Activated CD8-positive, alpha-beta memory T cell treated with anti-CD3 and anti-CD28 coated beads for 48 hours (primary cell): ENCODE results near the gene MISFA.
A peak's percentile ranks its signal among the peaks of the same experiment; 100 is the strongest.
"Not testable (repeated sequence)": the region's sequence is repeated elsewhere in the genome, so short reads cannot be mapped to it uniquely, and the experiment has no call there.

Source experiments
- DNase-seq, 3 experiments: peaks; one replicate each; pipeline ENCODE4 v3.0.0-alpha.2; 2020; ENCODE audit warnings: low read depth in 2 of 3, low spot score in 2 of 3

MISFA gene

DNA sequence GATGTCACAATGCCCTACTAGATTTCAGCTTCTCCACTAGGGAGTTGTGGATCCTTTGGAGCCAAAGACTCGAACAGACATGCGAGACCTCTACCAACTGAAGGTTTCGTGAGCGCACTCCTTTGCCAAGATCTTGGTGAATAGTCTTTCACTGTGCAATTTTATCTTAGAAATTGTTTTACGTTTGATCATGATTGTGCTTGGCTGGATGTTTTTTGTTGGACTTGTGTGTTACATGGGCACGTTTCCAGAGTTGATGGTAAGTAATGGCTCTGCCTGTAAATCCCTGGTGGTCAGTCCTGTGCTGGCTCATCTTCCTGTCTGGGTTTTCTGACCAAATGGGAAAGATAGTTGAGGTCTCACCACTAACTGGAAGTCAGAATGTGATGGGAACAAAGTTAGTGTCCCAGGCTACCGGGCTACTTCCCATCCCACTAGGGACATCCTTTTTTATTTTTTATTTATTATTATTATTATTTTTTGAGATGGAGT is at the start of gene MISFA:
MISFA (plus strand) TSS at position 51 of the 492 bp plus-strand sequence; CDS start at position 191, 140 bp downstream.
- no peak for DNase-seq

DNA sequence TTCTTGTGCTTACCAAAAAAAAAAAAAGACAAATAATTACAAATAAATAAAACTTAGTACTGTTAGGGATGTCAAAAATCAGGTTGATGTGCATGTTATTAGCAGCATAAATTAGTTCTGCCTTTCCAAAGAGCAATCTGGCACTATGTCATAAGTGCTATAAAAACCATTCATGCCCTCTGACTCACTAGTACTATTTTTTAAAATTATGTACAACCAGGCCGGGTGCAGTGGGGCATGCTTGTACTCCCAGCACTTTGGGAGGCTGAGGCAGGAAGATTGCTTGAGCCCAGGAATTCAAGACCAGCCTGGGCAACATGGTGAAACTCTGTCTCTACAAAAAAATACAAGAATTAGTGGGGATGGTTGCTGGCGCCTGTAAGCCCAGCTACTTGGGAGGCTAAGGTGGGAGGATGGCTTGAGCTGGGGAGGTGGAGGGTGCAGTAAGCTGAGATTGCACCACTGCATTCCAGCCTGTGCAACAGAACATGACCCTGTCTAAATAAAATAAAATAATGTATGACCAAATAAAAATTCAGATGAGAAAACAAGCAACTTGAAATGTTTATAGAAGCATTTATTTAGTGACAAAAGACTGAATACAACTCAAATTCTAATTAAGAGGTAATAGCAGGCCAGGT is 36.4 kb upstream of the MISFA start:
- no peak for DNase-seq

DNA sequence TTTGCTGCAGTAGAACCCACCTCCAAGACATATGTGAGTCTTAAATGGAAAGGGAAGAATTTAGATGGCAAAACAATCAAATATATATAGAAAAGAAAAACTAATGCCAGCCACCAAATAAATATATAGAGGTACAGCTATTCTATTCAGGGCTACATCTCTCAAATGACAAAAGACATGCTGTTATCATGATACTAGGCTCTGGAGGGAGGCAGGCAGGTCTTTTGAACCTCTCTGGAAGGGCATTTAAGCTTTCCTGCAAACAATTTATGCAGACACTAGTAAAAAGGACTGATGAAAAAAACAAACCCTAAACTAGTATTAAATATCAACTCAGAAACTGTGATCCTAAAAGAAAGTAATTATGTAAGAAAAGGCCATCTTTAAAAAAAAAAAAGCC is 35.4 kb upstream of the MISFA start:
- DNase-seq: no peak

DNA sequence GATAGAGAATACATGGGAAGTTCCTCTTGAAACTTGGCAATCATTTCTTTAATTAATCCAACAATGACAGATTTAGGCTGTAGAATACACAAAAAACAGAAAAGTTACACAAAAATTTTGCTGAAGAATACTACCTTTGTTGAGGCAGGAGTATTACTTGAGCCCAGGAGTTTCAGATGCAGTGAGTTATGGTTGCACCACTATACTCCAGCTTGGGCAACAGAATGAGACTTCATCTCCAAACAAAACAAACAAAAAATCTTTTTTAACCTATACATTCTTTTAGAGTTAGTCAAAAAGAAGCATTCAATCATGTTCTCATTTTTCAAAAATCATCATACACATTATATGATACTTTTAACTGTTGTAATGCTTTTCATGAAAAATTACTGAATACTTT is 33.2 kb upstream of the MISFA start:
- no peak for DNase-seq

DNA sequence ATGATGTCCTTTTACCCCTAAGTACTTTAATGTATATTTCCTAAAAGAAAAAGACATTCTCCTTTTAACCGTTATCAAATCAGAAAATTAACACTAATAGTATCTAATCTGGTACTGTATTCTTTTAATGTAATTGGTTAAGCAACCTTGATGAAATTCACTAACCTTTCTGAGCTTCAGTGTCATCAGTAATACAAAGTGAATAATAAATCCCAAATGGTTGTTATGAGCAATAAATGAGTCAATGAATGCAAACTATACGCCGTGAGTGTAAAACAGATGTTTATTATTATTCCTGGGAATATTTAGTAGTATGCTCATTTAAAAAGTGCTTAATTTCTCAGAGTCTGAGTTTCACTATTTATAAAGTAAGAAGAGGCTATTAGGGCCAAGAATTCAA is 32.5 kb upstream of the MISFA start:
- no peak for DNase-seq

DNA sequence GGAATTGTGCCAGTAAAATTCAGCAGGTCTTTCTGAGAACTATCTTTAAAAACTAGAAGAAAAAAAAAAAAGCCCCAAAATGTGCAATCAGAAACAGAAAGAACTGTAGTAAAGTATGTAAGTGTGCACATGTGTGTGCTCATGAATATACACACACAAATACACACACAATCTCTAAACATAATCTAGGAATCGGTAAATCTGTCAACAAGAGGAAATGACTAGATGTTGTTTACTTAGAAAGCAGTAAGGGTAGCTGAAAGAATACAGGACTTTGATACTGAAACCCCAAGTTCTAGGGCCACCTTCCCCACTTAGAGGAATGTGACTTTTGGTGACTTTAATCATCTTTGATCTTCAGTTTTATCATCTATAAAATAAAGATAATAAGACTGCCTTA is 24.2 kb upstream of the MISFA start:
- no peak for DNase-seq

DNA sequence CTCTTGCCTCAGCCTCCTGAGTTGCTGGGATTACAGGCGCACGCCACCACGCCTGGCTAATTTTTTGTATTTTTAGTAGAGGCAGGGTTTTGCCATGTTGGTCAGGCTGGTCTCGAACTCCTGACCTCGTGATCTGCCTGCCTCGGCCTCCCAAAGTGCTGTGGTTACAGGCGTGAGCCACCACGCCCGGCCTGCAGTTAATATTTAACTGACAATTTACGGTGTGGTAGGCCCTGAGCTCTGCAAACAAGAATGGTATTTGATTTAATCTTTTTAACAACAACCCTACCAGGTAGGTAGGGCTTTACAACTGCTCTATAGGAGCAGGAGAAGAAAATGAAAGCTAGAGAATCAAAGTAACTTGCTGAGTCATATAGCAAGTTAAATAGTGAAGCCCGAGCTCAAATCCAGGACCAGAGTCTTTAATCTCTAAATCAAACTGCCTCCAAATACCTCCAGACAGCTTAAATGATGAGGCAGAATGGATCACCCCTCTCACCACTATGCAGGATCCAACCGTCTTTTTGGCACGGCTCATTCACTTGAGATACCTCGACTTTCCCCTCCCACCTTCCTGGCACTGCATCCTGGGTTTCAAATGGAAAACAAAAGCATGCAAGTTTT is 20.5 kb upstream of the MISFA start:
- DNase-seq: no peak

DNA sequence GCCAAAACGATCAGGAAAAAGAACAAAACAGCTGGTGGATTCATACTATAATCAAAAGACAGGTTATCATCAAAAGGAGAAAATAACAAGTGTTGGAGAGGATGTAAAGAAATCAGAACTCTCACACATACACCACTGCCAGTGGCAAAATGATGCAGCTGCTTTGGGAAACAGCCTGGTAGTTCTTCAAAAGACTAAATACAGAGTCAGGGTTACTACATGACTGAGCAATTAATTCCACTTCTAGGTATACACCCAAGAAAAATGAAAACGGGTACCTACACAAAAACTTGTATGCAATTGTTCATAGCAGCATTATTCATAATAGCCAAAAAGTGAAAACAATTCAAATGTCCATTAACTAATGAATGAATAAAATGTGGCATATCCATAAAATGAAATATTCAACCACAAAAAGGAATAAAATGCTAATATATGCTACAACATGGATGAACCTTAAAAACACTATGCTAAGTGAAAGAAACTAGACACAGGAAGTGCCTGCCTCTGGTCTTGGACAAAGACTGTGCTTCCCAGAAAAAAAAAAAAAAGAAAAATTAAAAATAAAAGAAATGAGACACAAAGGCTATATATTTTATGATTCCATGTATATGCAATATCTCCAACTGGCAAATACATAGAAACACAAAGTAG is 19.3 kb upstream of the MISFA start:
- DNase-seq: no peak

DNA sequence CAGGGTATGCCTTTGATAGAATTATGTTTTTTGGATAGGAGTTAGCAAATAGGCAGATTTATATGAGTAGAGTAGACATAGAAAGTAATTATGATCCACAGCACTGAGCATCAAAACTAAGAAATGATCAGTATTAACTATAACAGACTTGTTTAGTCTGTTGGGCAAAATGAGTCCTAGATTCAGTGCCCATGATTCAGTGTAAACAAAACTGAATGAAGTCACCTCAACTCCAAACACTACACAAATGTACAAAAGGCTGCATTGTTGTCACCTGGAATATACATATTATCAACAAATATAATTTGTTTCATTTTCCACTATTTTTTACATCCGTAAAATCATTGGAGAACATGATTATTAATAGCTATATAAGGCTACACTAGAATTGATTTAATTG is 17.8 kb upstream of the MISFA start:
- no peak for DNase-seq

DNA sequence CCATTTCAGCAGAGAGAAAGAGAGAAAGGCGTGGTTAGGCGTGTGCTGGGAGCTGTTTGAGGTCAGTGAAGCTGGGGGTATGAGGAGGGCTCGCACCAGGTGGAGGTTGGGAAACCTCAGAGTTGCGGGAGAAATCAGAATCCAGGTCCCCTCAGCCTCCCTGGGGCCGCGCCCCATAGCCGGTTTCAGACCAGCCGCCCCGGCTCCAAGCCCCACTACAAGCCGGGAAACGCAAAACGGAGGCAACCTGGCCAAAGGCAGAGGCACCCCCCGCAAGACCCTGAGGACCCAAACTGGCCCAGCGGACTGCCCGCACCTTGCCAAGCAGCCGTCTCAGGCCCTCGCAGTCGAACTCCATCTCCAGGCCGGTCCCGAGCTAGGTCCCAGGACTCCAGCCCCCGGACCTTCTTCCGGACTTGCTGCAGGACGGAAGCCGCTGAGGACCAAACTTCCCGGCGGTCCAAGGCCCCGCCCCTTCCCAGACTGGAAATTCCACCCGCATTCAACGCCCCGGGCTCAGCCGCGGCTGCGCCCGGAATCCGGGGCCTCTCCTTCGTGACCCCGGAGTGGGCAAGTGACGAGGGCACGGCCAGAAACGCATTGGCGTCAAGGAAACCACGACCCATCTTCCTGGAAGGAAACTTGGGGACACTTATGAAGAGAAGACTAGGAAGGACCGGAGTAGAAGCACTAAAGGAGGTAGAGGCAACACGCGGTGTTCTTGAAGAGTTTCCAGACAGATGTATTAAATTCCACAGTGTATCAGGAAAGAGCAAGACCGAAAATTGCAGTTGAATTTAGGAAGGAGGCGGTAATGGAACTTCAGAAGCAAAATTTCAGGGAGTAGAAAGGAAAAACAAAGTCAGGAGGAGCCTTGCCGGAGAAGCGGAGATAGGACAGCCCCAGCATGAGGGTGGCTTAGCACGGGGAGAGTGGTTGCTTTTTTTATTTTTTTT is 11.0 kb upstream of the MISFA start, which contains the start of gene UEVLD:
UEVLD (minus strand) TSS at position 438 of the 956 bp plus-strand sequence; CDS start at position 358, 80 bp downstream.
- peak; percentile 38 to 59 (median 53) for DNase-seq

DNA sequence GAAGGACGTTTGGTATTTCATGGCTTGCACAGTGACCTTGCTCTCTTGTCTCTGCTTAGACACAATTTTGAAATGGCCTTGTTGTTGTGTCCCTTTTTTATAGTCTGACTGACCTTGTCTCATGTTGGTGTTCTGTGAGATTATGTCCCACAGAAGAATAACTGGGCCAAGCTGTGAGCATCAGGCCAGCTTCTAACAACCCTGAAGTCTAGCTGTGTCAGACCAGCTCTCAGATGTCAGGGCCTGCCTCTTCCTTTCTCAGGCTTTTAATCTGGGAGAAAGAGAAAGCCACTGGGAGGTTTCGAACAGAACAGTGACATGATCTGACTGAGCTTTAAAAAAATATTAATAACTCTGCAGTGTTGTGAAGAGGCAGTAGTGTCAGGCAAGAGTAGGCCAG is 9.0 kb upstream of the MISFA start:
- DNase-seq: no peak

DNA sequence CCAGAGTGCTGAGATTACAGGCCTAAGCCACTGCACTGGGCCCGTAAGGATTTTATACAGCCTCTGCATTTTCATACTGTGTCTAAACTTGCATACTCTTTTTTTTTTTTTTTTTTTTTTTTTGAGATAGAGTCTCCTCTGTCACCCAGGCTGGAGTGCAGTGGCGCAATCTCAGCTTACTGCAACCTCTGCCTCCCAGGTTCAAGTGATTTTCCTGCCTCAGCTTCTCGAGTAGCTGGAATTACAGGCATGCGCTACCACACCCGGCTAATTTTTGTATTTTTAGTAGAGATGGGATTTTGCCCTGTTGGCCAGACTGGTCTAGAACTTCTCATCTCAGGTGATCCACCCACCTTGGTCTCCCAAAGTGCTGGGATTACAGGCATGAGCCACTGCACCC is 5.5 kb upstream of the MISFA start:
- not testable (repeated sequence) for DNase-seq

DNA sequence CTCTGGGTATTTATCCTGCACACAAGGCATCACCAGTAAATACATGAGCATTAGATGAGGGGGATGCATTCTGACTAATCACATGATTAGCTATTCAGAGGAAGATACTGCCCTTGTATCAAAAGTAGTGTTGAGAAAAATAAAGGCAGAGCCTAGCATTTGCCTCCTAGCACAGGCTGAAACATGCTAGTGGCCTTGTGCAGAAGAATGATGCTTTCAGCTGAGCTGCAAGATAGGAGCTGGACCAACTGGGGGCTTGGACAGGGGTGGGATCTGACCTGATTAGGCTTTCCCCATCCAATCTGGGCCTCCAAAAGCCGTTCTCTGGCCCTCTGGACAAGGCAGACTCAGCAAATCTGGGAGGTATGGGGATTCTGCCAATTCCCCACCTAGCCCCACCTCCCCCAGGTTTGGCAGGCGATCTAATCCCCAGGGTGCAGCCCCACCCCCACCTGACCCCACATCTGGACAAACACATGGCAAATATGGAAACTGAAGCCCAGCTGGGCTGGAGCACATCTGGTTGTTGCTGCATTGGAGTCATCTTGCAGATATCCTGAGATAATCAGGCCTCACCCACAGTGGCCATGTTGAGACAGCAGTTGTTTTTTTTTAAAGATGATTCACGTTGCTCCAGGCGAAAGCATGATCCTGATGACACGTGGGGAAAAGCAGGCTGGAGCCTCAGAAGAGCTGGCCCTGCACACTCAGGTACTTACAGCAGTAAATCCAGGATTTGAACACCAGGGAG is 4.4 kb upstream of the MISFA start:
- DNase-seq: no peak

DNA sequence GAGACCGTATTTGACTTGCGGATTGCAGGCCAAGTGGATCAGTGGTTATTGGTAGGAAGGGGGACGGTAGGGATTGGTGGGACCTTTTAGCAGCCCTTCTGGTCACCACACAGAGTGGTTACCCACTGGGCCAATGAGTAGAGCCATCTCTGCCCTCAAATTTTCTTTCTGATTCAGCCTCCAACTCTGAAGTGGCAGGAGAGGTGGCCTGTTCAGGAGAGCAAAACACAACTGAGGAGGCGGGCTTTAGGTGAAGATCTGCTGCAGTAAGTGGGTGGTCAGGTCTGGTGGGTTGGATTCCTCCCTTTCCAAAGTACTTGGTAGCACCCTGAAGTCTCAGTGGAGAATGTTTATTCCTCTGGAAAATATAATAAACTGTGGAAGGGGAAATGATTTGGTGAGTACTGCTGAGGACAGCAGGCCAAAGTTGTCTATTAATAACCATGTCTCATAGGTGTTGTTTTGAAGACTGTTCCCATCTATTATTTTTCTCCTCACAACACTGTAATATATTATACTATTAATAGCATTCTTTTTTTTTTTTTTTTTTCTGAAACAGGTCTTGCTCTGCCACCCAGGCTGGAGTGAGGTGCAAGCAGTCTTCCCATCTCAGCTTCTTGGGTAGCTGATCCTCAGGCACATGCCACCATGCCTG is 1.5 kb downstream of the MISFA start:
- no peak for DNase-seq

DNA sequence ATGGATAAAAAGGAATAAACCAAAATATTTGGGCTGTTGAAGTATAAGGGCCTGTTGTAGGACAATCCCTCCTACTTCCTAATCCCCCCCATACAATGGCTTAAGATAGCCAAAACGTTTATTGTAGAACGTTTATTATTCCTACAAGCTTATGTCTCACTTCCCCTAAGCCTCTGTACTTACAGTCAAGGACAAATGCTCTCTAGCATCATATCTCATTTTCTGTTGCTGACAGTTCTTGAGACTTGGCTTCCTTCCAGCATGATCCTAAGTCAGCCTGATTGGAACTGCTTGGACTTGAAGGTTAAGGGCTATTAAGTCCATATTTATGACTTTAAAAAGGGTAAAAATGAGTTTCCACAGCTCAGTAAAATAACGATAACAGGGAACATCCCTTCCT is 8.8 kb downstream of the MISFA start:
- DNase-seq: no peak

DNA sequence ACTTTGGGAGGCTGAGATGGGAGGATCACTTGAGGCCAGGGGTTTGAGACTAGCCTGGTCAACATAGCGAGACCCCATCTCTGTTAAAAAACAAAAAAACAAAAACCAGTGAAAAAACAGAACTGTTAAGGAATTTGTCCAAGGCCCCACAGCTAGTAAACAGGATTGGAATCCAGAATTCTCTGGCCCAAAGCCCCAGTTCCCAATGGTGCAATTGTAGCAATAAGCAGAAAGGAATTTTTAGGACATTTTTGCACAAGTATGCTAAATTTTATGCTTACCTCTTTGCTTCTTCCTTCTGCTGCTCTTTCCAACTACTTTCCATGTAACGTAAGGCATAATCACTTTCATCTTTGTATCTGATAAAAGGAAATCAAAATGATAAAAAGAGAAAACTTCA is 11.6 kb downstream of the MISFA start:
- DNase-seq: no peak

DNA sequence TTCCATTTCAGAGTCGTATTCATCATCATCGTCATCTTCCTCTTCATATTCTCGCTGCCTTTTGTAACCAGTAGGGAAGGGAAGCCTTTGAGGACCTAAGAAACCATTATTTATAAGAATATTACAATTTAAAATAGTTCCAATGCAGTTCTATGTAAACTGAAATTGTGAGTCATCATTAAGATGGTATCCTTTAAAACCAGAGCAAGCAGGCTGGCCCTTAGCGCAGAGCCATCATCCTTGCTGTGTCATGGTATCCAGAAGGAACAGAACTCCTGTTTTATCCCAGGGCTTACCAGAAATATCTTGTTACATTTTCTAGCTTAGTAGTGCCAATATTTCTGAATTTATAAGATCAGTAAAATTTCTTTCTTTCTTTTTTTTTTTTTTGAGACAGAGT is 12.8 kb downstream of the MISFA start:
- DNase-seq: no peak

DNA sequence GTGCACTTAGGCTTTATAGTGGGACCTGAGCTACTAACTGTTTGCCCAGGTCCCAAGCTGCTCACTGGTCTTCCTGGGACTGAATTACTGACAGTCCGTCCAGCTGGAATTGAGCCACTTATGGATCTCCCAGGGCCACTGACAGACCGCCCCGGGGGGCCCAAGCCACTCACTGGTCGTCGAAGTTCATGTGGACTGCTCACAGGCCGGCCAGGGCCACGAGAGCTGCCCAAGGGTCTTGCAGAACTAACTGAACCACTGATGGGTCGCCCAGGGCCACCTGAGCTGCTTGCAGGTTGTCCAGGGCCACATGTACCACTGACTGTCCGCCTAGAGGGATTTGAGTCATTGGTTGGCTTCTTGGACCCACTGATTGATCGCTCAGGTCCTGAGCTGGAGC is 15.1 kb downstream of the MISFA start:
- DNase-seq: no peak

DNA sequence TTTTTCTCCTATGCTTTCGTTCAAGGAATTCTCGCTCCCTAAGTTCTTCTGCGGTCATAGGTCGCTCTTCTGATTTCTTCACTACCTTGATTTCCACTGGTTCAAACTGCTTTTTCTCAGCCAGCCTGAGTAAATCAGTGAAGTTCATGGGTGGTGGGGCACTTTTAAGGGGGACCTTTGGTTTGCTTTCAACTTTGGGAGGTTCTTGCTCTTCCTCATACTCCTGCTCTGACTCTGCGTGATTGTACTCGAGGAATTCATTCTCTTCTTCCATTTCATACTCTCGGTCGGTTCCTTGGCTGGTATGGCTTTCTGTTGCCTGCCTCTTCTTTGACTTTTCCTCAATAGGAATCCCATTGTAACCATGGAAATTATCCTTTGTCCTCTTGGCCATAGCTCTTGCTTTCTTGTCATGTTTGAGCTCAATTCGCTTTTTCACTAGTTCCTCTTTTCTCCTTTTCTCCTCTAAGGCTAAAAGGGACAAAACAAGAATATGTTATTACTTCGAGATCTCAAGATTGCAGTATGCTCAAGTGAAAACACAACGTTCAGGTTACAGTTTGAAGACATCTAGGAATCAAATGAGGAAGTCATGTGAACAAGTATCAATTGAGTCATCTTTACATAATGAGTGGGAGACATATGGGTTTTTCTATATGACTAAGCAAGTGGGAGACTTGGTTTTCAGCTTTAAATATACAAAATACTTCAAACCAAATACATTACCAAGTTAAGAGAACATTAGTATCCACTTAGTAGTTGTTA is 16.2 kb downstream of the MISFA start:
- no peak for DNase-seq
